Smooth muscle cell (in vitro differentiated cells): ENCODE data around the gene GRIA1. TPM values are rescaled to one million over a fixed set of nuclear protein-coding genes. Genes with fewer than 3 reads are reported as not detected.

Experiments
- DNase-seq: peaks from one replicate; lab custom pipeline; 2025; ENCODE audit not compliant: unreplicated experiment; lab: John Stamatoyannopoulos, UW
- H2AFZ ChIP-seq: fragments of 200-600 bp; sonication (generic); 2 replicates; pipeline ENCODE4 v1.6.0; 2016; ENCODE audit warnings: antibody characterized with exemption, low read depth, mild to moderate bottlenecking
- H3F3A ChIP-seq: fragments of 200-600 bp; sonication (generic); 2 replicates; pipeline ENCODE4 v1.6.0; 2017; ENCODE audit warnings: antibody characterized with exemption, low read depth
- H3K27ac ChIP-seq: fragments of 200-600 bp; sonication (generic); 2 replicates; pipeline ENCODE4 v1.5.1; 2016; ENCODE audit warnings: low read depth, mild to moderate bottlenecking
- H3K27me3 ChIP-seq: fragments of 200-600 bp; sonication (generic); 2 replicates; pipeline ENCODE4 v1.6.1; 2016; ENCODE audit warnings: low read depth, mild to moderate bottlenecking
- H3K36me3 ChIP-seq: fragments of 200-600 bp; sonication (generic); 2 replicates; pipeline ENCODE4 v1.5.1; 2016; ENCODE audit warnings: low read depth
- H3K4me1 ChIP-seq: fragments of 200-600 bp; sonication (generic); 2 replicates; pipeline ENCODE4 v1.5.1; 2016; ENCODE audit warnings: low read depth
- H3K4me2 ChIP-seq: fragments of 200-600 bp; sonication (generic); 2 replicates; pipeline ENCODE4 v1.6.0; 2016; ENCODE audit warnings: mild to moderate bottlenecking
- H3K4me3 ChIP-seq: fragments of 200-600 bp; sonication (generic); 2 replicates; pipeline ENCODE4 v1.5.1; 2016; ENCODE audit warnings: mild to moderate bottlenecking
- H3K79me2 ChIP-seq: fragments of 200-600 bp; sonication (generic); 2 replicates; pipeline ENCODE4 v1.6.0; 2016; ENCODE audit warnings: low read depth, mild to moderate bottlenecking
- H3K9ac ChIP-seq: fragments of 200-600 bp; sonication (generic); 2 replicates; pipeline ENCODE4 v1.6.0; 2016; ENCODE audit warnings: low read depth
- H3K9me3 ChIP-seq: fragments of 200-600 bp; sonication (generic); replicated peaks from 2 replicates; pipeline ENCODE4 v1.5.1; 2016; ENCODE audit warnings: low read depth
- H4K20me1 ChIP-seq: fragments of 200-600 bp; sonication (generic); 2 replicates; pipeline ENCODE4 v1.6.0; 2016; ENCODE audit warnings: low read depth
- WGBS: methylation state at CpG from one replicate; pipeline ENCODE4 v1.1.7; 2016; ENCODE audit warnings: low lambda C conversion rate; 5-methylcytosine and 5-hydroxymethylcytosine counted together
- polyA plus RNA-seq: library from polyadenylated mRNA; unstranded; fragments of >200 nt; fragmentation: Nextera tagmentation; extraction: Ambion mirVana; gene quantifications from 2 replicates; pipeline ENCODE4 v1.2.1, GENCODE V29; 2016
- total RNA-seq: library from RNA; depleted of rRNA; stranded (reverse); fragments of >200 nt; gene quantifications from 2 replicates; pipeline ENCODE4 v1.2.3, GENCODE V29; 2014
- TF ChIP-seq, protein P1 (sequence below): fragments of 200-600 bp; sonication (generic); IDR thresholded peaks from 2 replicates; pipeline ENCODE4 v1.5.1; 2017; ENCODE audit warnings: borderline replicate concordance, mild to moderate bottlenecking, antibody characterized with exemption; ENCODE audit not compliant: insufficient read depth, poor library complexity, severe bottlenecking

Gene GRIA1
- total and polyA plus RNA-seq, 2 experiments from 2014 or later, result 0.17 to 0.94 TPM

DNA sequence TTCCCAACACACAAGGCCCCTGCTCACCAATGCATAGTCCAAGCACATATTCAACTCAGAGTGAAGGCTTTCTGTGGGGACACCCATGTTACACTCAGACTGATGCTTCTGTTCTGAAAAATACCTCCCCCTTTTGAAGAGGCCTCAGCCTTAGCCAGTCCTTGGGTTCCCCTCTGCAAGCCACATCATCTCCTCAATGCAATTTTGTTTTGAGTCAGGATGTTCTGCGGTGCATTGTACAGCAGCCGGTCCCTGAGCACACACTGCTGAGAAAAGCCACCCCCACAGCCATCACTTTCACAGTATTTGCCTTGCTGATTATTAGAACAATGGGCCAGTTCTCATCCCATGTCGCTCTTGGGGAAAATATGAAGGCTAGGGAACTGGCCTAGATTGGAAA lies 307.0 kb downstream of the GRIA1 start:
- Histone ChIP-seq H3K9me3 (no peaks in the 10 kb centered on the region), H3K9ac (no peak overlapping the region), H3K4me2 (no peak overlapping the region), H3K27ac (no peak overlapping the region), H3F3A (no peaks in the 10 kb centered on the region), H2AFZ (no peak overlapping the region), H3K27me3 (no peaks in the 10 kb centered on the region), H3K4me3 (no peak overlapping the region), H3K79me2 (no peaks in the 10 kb centered on the region), H3K36me3 (no peaks in the 10 kb centered on the region), H3K4me1 (no peaks in the 10 kb centered on the region), H4K20me1 (no peaks in the 10 kb centered on the region)
- DNase-seq, result no peak
- WGBS, result 96% methylated on average over 3 of the region's 3 CpGs
- TF ChIP-seq, protein P1, sequence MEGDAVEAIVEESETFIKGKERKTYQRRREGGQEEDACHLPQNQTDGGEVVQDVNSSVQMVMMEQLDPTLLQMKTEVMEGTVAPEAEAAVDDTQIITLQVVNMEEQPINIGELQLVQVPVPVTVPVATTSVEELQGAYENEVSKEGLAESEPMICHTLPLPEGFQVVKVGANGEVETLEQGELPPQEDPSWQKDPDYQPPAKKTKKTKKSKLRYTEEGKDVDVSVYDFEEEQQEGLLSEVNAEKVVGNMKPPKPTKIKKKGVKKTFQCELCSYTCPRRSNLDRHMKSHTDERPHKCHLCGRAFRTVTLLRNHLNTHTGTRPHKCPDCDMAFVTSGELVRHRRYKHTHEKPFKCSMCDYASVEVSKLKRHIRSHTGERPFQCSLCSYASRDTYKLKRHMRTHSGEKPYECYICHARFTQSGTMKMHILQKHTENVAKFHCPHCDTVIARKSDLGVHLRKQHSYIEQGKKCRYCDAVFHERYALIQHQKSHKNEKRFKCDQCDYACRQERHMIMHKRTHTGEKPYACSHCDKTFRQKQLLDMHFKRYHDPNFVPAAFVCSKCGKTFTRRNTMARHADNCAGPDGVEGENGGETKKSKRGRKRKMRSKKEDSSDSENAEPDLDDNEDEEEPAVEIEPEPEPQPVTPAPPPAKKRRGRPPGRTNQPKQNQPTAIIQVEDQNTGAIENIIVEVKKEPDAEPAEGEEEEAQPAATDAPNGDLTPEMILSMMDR, result no peak

DNA sequence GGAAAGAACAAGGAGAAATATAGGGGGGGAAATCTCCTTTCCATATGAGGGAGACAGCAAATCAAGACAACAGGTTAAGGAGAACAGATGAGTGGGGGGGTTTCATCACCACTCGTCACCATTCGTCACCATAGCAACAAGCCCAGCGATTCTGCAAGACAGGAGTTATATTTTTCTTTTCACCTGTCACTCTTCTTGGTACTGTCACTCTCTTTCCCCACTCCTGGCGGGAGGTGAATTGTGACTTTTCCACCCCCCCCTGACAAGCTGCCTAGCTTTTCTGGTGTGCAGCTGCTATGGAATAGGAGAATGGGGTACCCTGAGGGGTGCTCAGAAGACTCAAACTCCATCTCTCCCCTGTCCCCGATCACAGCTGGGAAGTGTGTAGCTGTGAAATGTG lies 308.4 kb downstream of the GRIA1 start:
- H3K27ac ChIP-seq, result no peak overlapping the region
- H3K9me3 ChIP-seq, result no peaks in the 10 kb centered on the region
- no peaks in the 10 kb centered on the region for H4K20me1 ChIP-seq
- no peaks in the 10 kb centered on the region for H3K4me1 ChIP-seq
- 100% methylated on average over 5 of the region's 5 CpGs for WGBS
- no peak overlapping the region for H3K4me3 ChIP-seq
- no peaks in the 10 kb centered on the region for H3K27me3 ChIP-seq
- H3K79me2 ChIP-seq, result no peaks in the 10 kb centered on the region
- H3F3A ChIP-seq, result no peaks in the 10 kb centered on the region
- DNase-seq, result no peak
- H3K9ac ChIP-seq, result no peak overlapping the region
- H3K36me3 ChIP-seq, result no peaks in the 10 kb centered on the region
- H2AFZ ChIP-seq, result no peak overlapping the region
- TF ChIP-seq, protein P1, result no peak
- no peak overlapping the region for H3K4me2 ChIP-seq

DNA sequence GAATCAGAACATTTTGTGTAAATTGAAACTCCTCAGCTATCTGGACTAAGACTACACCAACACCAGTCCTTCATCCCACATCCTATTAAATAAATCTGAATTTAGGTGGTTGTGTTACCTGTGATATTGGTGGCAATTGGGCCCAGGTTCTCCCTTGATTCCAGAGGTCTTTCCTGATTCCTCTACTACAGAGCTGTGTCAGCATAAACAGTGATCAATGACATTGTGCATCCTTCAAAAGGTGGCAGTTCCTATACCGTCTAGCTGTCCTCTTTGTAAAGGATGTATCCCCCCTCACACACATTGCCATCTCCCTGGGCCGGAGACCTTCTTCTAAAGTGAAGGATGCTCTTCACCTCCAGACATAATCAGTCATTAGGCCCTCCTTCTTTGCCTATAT lies 309.0 kb downstream of the GRIA1 start:
- TF ChIP-seq, protein P1, result no peak
- WGBS, result 100% methylated on average over 2 of the region's 2 CpGs

DNA sequence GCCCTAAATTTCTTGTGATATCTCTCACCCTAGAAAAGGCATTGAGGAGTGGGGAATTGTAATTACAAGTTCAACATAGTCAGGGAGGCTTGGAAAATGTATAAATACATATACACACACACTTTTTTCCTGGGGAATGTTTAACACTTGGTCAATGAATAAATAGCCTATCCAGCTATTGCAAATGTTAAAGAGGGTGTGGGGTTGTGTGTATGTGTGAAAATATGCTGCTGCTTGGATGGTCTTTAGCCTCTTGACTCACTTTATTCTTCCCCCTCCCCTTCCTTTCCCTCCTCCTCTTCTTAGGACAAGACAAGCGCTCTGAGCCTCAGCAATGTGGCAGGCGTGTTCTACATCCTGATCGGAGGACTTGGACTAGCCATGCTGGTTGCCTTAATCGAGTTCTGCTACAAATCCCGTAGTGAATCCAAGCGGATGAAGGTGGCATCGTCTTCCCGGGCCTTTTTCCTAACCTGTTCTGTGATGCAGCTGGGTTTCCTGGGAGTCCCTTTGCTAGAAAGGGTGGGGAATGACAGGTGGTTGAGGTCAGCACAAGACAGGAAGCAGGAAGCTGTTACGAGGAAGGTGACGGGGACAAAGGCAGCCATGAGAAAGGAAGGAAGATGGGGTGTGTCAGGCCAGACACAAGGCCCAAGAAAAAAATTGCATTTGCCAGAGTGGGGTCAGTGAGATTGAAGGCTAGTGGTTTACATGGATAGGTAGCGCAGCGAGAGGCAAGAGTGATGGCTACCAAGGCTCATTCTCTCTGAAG lies 311.8 kb downstream of the GRIA1 start:
- Histone ChIP-seq H2AFZ (no peak overlapping the region), H3K36me3 (no peaks in the 10 kb centered on the region), H3K9me3 (no peaks in the 10 kb centered on the region), H4K20me1 (no peaks in the 10 kb centered on the region), H3K79me2 (no peaks in the 10 kb centered on the region), H3K27me3 (no peaks in the 10 kb centered on the region), H3K27ac (no peak overlapping the region), H3K4me2 (no peak overlapping the region), H3F3A (no peaks in the 10 kb centered on the region), H3K4me3 (no peak overlapping the region), H3K4me1 (peaks cover 3% of the 10 kb centered on the region), H3K9ac (no peak overlapping the region)
- 92% methylated on average over 12 of the region's 12 CpGs for WGBS
- no peak for DNase-seq
- TF ChIP-seq, protein P1, result no peak

More for the DNA sequence above, 309.0 kb downstream of the GRIA1 start:
- Histone ChIP-seq H3K36me3 (no peaks in the 10 kb centered on the region), H3K9me3 (no peaks in the 10 kb centered on the region), H3K27me3 (no peaks in the 10 kb centered on the region), H3K79me2 (no peaks in the 10 kb centered on the region), H3K4me3 (no peak overlapping the region), H3K4me2 (no peak overlapping the region), H2AFZ (no peak overlapping the region), H3K9ac (no peak overlapping the region), H3F3A (no peaks in the 10 kb centered on the region), H4K20me1 (no peaks in the 10 kb centered on the region), H3K4me1 (no peaks in the 10 kb centered on the region), H3K27ac (no peak overlapping the region)
- DNase-seq, result no peak
